H1 (cell line): ENCODE results near the gene CLDN14.

Source experiments
- BACH1 ChIP-seq: IDR thresholded peaks from 2 replicates; pipeline ENCODE4 v1.6.1; 2012; ENCODE audit warnings: low read length, improper control_type of control experiment
- CTCF ChIP-seq, 3 experiments: IDR thresholded peaks; 1 replicate in 2 of 3; 2 replicates in 1 of 3; pipeline versions ENCODE4 v1.5.1 to v1.6.1; 2011; ENCODE audit warnings: low read length in 3 of 3, mild to moderate bottlenecking in 3 of 3, inconsistent platforms in 2 of 3, low read depth in 1 of 3, moderate library complexity in 1 of 3; ENCODE audit not compliant: insufficient read depth in 1 of 3; ENCODE audit errors: control extremely low read depth in 1 of 3
- EP300 ChIP-seq, 2 experiments: IDR thresholded peaks; 1 replicate in 1 of 2; 2 replicates in 1 of 2; pipeline ENCODE4 v1.6.1; 2011 to 2012; ENCODE audit warnings: low read depth in 2 of 2, low read length in 2 of 2, mild to moderate bottlenecking in 2 of 2, borderline replicate concordance in 1 of 2, inconsistent platforms in 1 of 2, moderate library complexity in 1 of 2
- EZH2 ChIP-seq: fragments of 200-600 bp; sonication (generic); IDR thresholded peaks from 2 replicates; pipeline ENCODE4 v1.7.1; 2012; ENCODE audit warnings: low read depth, mild to moderate bottlenecking, moderate library complexity, low read length, inconsistent platforms; ENCODE audit not compliant: severe bottlenecking
- HDAC6 ChIP-seq: IDR thresholded peaks from one replicate; pipeline ENCODE4 v1.7.1; 2012; ENCODE audit warnings: low read depth, mild to moderate bottlenecking, inconsistent platforms, low read length, moderate library complexity
- POLR2AphosphoS5 ChIP-seq: IDR thresholded peaks from 2 replicates; pipeline ENCODE4 v1.6.1; 2011; ENCODE audit warnings: low read depth, low read length
- RXRA ChIP-seq: IDR thresholded peaks from 2 replicates; pipeline ENCODE4 v1.6.1; 2011; ENCODE audit warnings: low read depth, mild to moderate bottlenecking, low read length, moderate library complexity; ENCODE audit not compliant: insufficient read depth
- YY1 ChIP-seq: IDR thresholded peaks from 2 replicates; pipeline ENCODE4 v1.6.1; 2011; ENCODE audit warnings: low read depth, mild to moderate bottlenecking, low read length

GRCh38 chr21:36461277-36461917, 18.5 kb downstream of the CLDN14 start:
- TF ChIP-seq HDAC6 (no peak), CTCF (IDR thresholded peaks at IDR 0.05; ENCODE audit: control extremely low read depth in 1 of 3, insufficient read depth in 1 of 3, low read depth in 1 of 3, low read length in 3 of 3) (no peak), EP300 (IDR thresholded peaks at IDR 0.05; ENCODE audit: borderline replicate concordance in 1 of 2, low read depth in 2 of 2, low read length in 2 of 2) (no peak), RXRA (no peak), POLR2AphosphoS5 (no peak), BACH1 (no peak), YY1 (no peak), EZH2 (no peak)
